Thoracic aorta (tissue), 2 donors: ENCODE measurements around the gene SLC20A1. TPM values are rescaled to one million over a fixed set of nuclear protein-coding genes. Genes with fewer than 3 reads are reported as not detected.

Source experiments
- ATAC-seq: fragments of 150-250 bp; one replicate; pipeline ENCODE4 v1.8.0; 2017; ENCODE audit warnings: low read depth; ENCODE audit not compliant: insufficient number of reproducible peaks, low FRiP score
- DNase-seq: peaks from one replicate; pipeline ENCODE4 v3.0.0-alpha.2; 2020; ENCODE audit warnings: low spot score
- H3K27ac ChIP-seq, 2 donors: fragments of 200-600 bp; sonication (generic); 1 replicate in 1 of 2; 2 replicates in 1 of 2; pipeline ENCODE4 v1.5.1; 2016; ENCODE audit warnings: mild to moderate bottlenecking in 2 of 2, moderate library complexity in 2 of 2
- H3K27me3 ChIP-seq: fragments of 200-600 bp; sonication (generic); replicated peaks from 2 replicates; pipeline ENCODE4 v1.6.0; 2016; ENCODE audit warnings: mild to moderate bottlenecking; ENCODE audit not compliant: insufficient read depth
- H3K36me3 ChIP-seq: fragments of 200-600 bp; sonication (generic); one replicate; pipeline ENCODE4 v1.5.1; 2016
- H3K4me1 ChIP-seq, 2 donors: fragments of 200-600 bp; sonication (generic); 1 replicate in 1 of 2; 2 replicates in 1 of 2; pipeline versions ENCODE4 v1.5.1 to v1.6.0; 2016; ENCODE audit warnings: low read depth in 2 of 2, mild to moderate bottlenecking in 1 of 2; ENCODE audit not compliant: control insufficient read depth in 1 of 2
- H3K4me3 ChIP-seq: fragments of 200-600 bp; sonication (generic); 2 replicates; pipeline ENCODE4 v1.5.1; 2016; ENCODE audit warnings: mild to moderate bottlenecking
- H3K9me3 ChIP-seq: fragments of 200-600 bp; sonication (generic); 2 replicates; pipeline ENCODE4 v1.5.1; 2016
- total RNA-seq, 2 donors: library from RNA; depleted of rRNA; stranded (reverse); fragments of >200 nt; gene quantifications; one replicate each; pipeline versions ENCODE4 v1.1.0 to v1.2.3, GENCODE V29; 2016
- TF ChIP-seq, protein P1 (sequence below): fragments of 200-600 bp; sonication (generic); IDR thresholded peaks from one replicate; pipeline ENCODE4 v1.5.1; 2019; ENCODE audit warnings: antibody characterized with exemption

SLC20A1 gene
- total RNA-seq, 2 donors from 2014 or later, result 62.3 to 146 TPM

DNA sequence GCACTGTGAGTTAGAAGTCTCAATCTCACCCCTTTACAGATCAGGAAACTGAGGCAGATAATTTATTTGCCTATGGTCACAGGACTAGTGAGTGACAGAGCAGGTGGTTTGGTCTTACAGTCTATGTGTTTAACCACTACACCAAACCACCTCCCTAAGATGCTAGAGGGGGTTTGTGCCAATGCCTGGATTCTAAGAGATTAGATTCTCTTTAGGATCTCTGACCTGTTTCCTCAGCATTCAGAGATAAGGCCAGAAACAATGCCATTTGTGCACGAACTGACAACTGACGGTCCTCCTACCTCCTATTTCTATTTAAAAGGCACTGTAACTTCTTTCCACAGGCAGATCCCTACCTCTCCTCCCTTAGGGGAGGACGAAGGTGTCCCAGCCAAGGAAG lies 2.3 kb upstream of the SLC20A1 start:
- no peak overlapping the region for H3K27ac ChIP-seq
- no peaks in the 10 kb centered on the region for H3K27me3 ChIP-seq
- H3K4me3 ChIP-seq, result no peak overlapping the region
- ATAC-seq, result no peak
- H3K9me3 ChIP-seq, result no peaks in the 10 kb centered on the region
- TF ChIP-seq, protein P1, sequence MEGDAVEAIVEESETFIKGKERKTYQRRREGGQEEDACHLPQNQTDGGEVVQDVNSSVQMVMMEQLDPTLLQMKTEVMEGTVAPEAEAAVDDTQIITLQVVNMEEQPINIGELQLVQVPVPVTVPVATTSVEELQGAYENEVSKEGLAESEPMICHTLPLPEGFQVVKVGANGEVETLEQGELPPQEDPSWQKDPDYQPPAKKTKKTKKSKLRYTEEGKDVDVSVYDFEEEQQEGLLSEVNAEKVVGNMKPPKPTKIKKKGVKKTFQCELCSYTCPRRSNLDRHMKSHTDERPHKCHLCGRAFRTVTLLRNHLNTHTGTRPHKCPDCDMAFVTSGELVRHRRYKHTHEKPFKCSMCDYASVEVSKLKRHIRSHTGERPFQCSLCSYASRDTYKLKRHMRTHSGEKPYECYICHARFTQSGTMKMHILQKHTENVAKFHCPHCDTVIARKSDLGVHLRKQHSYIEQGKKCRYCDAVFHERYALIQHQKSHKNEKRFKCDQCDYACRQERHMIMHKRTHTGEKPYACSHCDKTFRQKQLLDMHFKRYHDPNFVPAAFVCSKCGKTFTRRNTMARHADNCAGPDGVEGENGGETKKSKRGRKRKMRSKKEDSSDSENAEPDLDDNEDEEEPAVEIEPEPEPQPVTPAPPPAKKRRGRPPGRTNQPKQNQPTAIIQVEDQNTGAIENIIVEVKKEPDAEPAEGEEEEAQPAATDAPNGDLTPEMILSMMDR, result no peak
- DNase-seq, result no peak
- H3K4me1 ChIP-seq, result peaks cover 13 to 54% of the 10 kb centered on the region in 2 donors
- no peaks in the 10 kb centered on the region for H3K36me3 ChIP-seq

DNA sequence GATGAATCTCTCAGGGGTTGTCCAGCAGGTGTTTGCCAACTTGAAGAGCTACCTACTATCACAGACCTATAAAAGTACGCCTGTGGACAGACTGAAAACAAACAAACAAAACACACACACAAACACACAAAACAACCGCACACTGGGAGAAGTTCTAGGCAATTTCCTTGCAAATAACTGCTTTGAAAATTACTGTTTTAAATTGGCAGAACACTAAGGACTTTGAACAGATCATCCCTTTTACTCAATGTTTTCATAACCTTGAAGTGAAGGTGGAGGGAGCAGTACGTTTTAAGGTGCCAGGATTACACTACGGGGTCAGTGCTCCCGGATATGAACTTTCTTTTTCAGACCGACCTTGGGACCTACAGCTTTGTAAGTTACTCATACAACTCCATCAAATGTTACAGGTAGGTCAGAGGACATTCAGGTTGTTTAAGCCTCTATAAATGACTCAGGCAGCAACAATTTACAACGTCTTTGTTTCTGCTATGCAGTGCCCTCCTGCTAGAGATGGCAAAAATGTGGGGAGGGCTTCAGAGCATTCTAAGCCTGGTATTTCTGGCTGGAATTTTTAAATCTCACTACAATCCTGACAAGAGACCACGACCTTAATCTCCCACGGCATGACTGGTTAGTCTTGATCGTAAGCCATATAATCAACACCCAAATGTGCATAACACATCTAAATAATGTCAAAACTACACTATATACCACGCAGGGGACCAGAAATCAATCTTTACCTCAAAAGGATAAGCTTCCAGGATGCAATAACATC lies 1.4 kb upstream of the SLC20A1 start:
- Histone ChIP-seq H3K36me3 (peaks cover 2% of the 10 kb centered on the region), H3K27ac (peak overlapping the region; percentile 46 to 97), H3K27me3 (no peaks in the 10 kb centered on the region), H3K9me3 (no peaks in the 10 kb centered on the region), H3K4me3 (peak overlapping the region; percentile 95), H3K4me1 (peaks cover 19 to 62% of the 10 kb centered on the region in 2 donors)
- DNase-seq (no peak), ATAC-seq (no peak)
- TF ChIP-seq, protein P1, result no peak

DNA sequence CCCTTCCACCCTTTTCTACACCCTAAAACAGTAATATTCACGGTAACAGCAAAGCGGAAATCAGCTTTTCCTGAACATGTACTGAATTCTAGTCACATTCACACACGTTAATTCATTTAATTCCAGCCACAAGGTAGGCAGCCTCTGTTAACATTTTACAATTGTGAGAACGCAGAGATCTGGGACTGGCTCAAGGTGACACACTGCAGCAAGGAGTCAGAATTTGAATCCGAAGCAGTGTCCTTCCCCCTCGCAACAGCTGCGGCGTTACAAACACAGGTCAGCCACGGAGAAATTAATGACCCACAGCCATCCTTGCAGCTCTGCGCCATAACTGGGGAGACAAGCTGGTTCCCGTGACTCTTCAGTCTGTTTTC lies 818 bp upstream of the SLC20A1 start:
- Histone ChIP-seq H3K27me3 (no peaks in the 10 kb centered on the region), H3K4me1 (peaks cover 19 to 65% of the 10 kb centered on the region in 2 donors), H3K9me3 (no peaks in the 10 kb centered on the region), H3K4me3 (peak overlapping the region; percentile 95), H3K36me3 (peaks cover 5% of the 10 kb centered on the region), H3K27ac (peak overlapping the region; percentile 46 to 97)
- ATAC-seq (no peak), DNase-seq (no peak)
- TF ChIP-seq, protein P1, result no peak

DNA sequence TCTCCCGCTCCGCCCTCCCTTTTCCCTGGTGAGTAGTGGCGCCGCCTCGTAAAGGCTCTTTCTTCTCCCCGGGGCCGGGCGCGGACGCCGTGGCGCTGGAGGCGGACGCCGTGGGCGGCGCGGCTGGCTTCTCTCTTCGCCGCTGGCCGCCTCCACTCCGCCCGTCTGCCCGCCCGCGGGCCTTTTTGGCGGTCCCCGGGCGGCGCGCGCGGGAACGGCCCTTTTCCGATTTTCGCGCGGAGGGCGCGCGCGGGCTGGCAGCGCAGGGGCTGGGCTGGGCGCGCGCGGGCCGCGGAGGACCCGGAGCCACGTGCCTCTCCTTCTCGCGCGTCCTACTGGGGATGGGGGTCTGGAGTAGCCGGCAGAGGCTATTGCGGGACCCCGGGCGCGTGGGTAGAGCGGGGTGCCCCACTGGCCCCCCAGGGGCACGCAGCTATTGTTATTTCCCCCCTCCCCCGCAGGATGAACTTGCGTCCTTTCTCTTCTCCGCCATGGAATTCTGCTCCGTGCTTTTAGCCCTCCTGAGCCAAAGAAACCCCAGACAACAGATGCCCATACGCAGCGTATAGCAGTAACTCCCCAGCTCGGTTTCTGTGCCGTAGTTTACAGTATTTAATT lies 472 bp downstream of the SLC20A1 start:
- H3K4me1 ChIP-seq, result peaks cover 15 to 53% of the 10 kb centered on the region in 2 donors
- TF ChIP-seq, protein P1, result no peak
- H3K9me3 ChIP-seq, result no peaks in the 10 kb centered on the region
- no peaks in the 10 kb centered on the region for H3K27me3 ChIP-seq
- no peak for DNase-seq
- peak; percentile 13 for ATAC-seq
- peak overlapping the region; percentile 95 for H3K4me3 ChIP-seq
- H3K36me3 ChIP-seq, result peaks cover 5% of the 10 kb centered on the region
- peak overlapping the region; percentile 96 to 97 for H3K27ac ChIP-seq

DNA sequence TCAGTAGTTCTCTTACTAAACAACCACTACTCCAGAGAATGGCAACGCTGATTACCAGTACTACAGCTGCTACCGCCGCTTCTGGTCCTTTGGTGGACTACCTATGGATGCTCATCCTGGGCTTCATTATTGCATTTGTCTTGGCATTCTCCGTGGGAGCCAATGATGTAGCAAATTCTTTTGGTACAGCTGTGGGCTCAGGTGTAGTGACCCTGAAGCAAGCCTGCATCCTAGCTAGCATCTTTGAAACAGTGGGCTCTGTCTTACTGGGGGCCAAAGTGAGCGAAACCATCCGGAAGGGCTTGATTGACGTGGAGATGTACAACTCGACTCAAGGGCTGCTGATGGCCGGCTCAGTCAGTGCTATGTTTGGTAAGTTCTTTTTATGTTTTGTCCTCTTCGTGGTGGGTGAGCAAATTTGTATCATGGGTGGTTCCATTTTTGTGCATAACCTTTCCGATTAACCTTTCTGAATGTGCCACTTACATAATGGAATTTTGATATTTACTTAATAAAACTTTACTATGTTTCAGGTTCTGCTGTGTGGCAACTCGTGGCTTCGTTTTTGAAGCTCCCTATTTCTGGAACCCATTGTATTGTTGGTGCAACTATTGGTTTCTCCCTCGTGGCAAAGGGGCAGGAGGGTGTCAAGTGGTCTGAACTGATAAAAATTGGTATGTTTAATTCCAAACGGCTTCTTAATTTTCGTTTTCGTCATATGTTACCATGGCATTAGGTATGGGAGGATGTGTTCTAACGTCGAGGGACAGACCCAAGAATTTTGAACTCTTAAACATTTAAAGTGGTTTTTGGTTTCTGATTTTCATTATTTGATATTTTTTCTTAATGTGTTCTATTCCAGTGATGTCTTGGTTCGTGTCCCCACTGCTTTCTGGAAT lies 1.3 kb downstream of the SLC20A1 start:
- Histone ChIP-seq H3K36me3 (peaks cover 5% of the 10 kb centered on the region), H3K9me3 (no peaks in the 10 kb centered on the region), H3K27me3 (no peaks in the 10 kb centered on the region), H3K27ac (no peak overlapping the region), H3K4me3 (peak overlapping the region; percentile 95), H3K4me1 (peaks cover 14 to 47% of the 10 kb centered on the region in 2 donors)
- ATAC-seq (no peak), DNase-seq (no peak)
- TF ChIP-seq, protein P1, result no peak
